GM23338 (cell line): ENCODE data around the gene ADGRB3. TPM values are rescaled to one million over a fixed set of nuclear protein-coding genes. Genes with fewer than 3 reads are reported as not detected.

ENCODE experiments used
- ATAC-seq: fragments of 200-7000 bp; cut with Tn5 transposase; 3 replicates; pipeline ENCODE4 v1.9.1; 2020
- DNase-seq: peaks from one replicate; pipeline ENCODE4 v3.0.0-alpha.2; 2015; ENCODE audit warnings: low spot score
- H2AFZ ChIP-seq: fragments of 200-600 bp; sonication (generic); 2 replicates; pipeline ENCODE4 v1.8.0; 2016; ENCODE audit warnings: antibody characterized with exemption, mild to moderate bottlenecking, moderate library complexity
- H3F3A ChIP-seq: fragments of 200-600 bp; sonication (generic); replicated peaks from 2 replicates; pipeline ENCODE4 v1.8.0; 2017; ENCODE audit warnings: antibody characterized with exemption, mixed run types, low read depth
- H3K27ac ChIP-seq: fragments of 200-600 bp; sonication (generic); 2 replicates; pipeline ENCODE4 v1.6.1; 2016; ENCODE audit warnings: low read depth
- H3K27me3 ChIP-seq: fragments of 200-600 bp; sonication (generic); 2 replicates; pipeline ENCODE4 v1.8.0; 2016; ENCODE audit warnings: mild to moderate bottlenecking, mixed run types, moderate library complexity; ENCODE audit not compliant: insufficient read depth
- H3K36me3 ChIP-seq: fragments of 200-600 bp; sonication (generic); 2 replicates; pipeline ENCODE4 v1.8.0; 2016; ENCODE audit warnings: mild to moderate bottlenecking; ENCODE audit not compliant: insufficient read depth
- H3K4me1 ChIP-seq: fragments of 200-600 bp; sonication (generic); 2 replicates; pipeline ENCODE4 v1.8.0; 2016; ENCODE audit warnings: mild to moderate bottlenecking, moderate library complexity; ENCODE audit not compliant: insufficient read depth
- H3K4me2 ChIP-seq: fragments of 200-600 bp; sonication (generic); 2 replicates; pipeline ENCODE4 v1.7.1; 2017; ENCODE audit warnings: mixed run types
- H3K4me3 ChIP-seq: fragments of 200-600 bp; sonication (generic); 2 replicates; pipeline ENCODE4 v1.6.1; 2016; ENCODE audit warnings: mixed run types
- H3K79me2 ChIP-seq: fragments of 200-600 bp; sonication (generic); replicated peaks from 2 replicates; pipeline ENCODE4 v1.8.0; 2017; ENCODE audit warnings: mild to moderate bottlenecking; ENCODE audit not compliant: insufficient read depth
- H3K9me2 ChIP-seq: fragments of 200-600 bp; sonication (generic); 2 replicates; pipeline ENCODE4 v1.8.0; 2017; ENCODE audit not compliant: insufficient read depth
- H4K20me1 ChIP-seq: fragments of 200-600 bp; sonication (generic); replicated peaks from 2 replicates; pipeline ENCODE4 v1.8.0; 2017; ENCODE audit warnings: mild to moderate bottlenecking; ENCODE audit not compliant: insufficient read depth
- H3K27ac Mint-ChIP-seq: 2 replicates; pipeline ENCODE4 v1.8.0; 2020; ENCODE audit warnings: inconsistent platforms, mild to moderate bottlenecking, moderate library complexity, mixed read lengths
- H3K27me3 Mint-ChIP-seq: 3 replicates; pipeline ENCODE4 v1.8.0; 2022; ENCODE audit warnings: low read depth, mild to moderate bottlenecking, moderate library complexity, mixed read lengths, inconsistent platforms; ENCODE audit not compliant: insufficient read depth, poor library complexity
- H3K36me3 Mint-ChIP-seq: 3 replicates; pipeline ENCODE4 v1.8.0; 2021; ENCODE audit warnings: low read depth, mild to moderate bottlenecking, inconsistent platforms, moderate library complexity, mixed read lengths
- H3K4me1 Mint-ChIP-seq: 3 replicates; pipeline ENCODE4 v1.8.0; 2020; ENCODE audit warnings: mild to moderate bottlenecking, inconsistent platforms, mixed read lengths
- H3K4me3 Mint-ChIP-seq: 3 replicates; pipeline ENCODE4 v1.8.0; 2021; ENCODE audit warnings: moderate library complexity, mild to moderate bottlenecking, inconsistent platforms, mixed read lengths
- H3K9me3 Mint-ChIP-seq: 3 replicates; pipeline ENCODE4 v1.8.0; 2020; ENCODE audit warnings: moderate library complexity, mild to moderate bottlenecking, inconsistent platforms, mixed read lengths
- CREB1 ChIP-seq: fragments of 250-450 bp; sonication (Bioruptor Pico); IDR thresholded peaks from 2 replicates; pipeline ENCODE4 v1.5.0; 2020; ENCODE audit warnings: low read depth, mild to moderate bottlenecking, moderate library complexity
- CTCF ChIP-seq, 2 experiments: fragments of 200-600 bp in 1 of 2; sonication (generic) in 1 of 2; conservative IDR thresholded peaks; 2 replicates each; pipeline versions ENCODE4 v1.5.1 to v1.6.1; 2016 to 2017; ENCODE audit warnings: antibody characterized with exemption in 2 of 2, low read depth in 2 of 2, mild to moderate bottlenecking in 2 of 2, moderate library complexity in 1 of 2
- ETS1 ChIP-seq: IDR thresholded peaks from 2 replicates; pipeline ENCODE4 v1.6.1; 2016; ENCODE audit warnings: antibody characterized with exemption
- EZH2 ChIP-seq: fragments of 200-600 bp; sonication (generic); IDR thresholded peaks from one replicate; pipeline ENCODE4 v1.8.0; 2017; ENCODE audit warnings: antibody characterized with exemption, mild to moderate bottlenecking, low read depth; ENCODE audit not compliant: unreplicated experiment
- EZH2phosphoT487 ChIP-seq: fragments of 200-600 bp; sonication (generic); IDR thresholded peaks from one replicate; pipeline ENCODE4 v1.8.1; 2018; ENCODE audit warnings: antibody characterized with exemption; ENCODE audit not compliant: unreplicated experiment
- JUNB ChIP-seq: IDR thresholded peaks from one replicate; pipeline ENCODE4 v1.6.1; 2016; ENCODE audit warnings: antibody characterized with exemption; ENCODE audit not compliant: unreplicated experiment
- NANOG ChIP-seq: IDR thresholded peaks from 2 replicates; pipeline ENCODE4 v1.6.1; 2016; ENCODE audit warnings: antibody characterized with exemption, borderline replicate concordance
- POLR2AphosphoS5 ChIP-seq: IDR thresholded peaks from 2 replicates; pipeline ENCODE4 v1.6.1; 2016; ENCODE audit warnings: antibody characterized with exemption, low read depth
- REST ChIP-seq: IDR thresholded peaks from one replicate; pipeline ENCODE4 v1.6.1; 2018; ENCODE audit warnings: antibody characterized with exemption; ENCODE audit not compliant: unreplicated experiment
- STAT1 ChIP-seq: IDR thresholded peaks from one replicate; pipeline ENCODE4 v1.6.1; 2016; ENCODE audit warnings: antibody characterized with exemption; ENCODE audit not compliant: unreplicated experiment
- ZNF114 ChIP-seq: fragments of 250-450 bp; sonication (Bioruptor Pico); IDR thresholded peaks from 2 replicates; pipeline ENCODE4 v1.5.0; 2020; ENCODE audit warnings: mild to moderate bottlenecking, moderate library complexity
- ZNF331 ChIP-seq: fragments of 250-450 bp; sonication (Bioruptor Pico); IDR thresholded peaks from 2 replicates; pipeline ENCODE4 v1.5.0; 2020; ENCODE audit warnings: low read depth, mild to moderate bottlenecking, moderate library complexity
- ZNF462 ChIP-seq: fragments of 250-450 bp; sonication (Bioruptor Pico); IDR thresholded peaks from 2 replicates; pipeline ENCODE4 v1.5.0; 2020; ENCODE audit warnings: mild to moderate bottlenecking, moderate library complexity
- polyA plus RNA-seq: library from polyadenylated mRNA; unstranded; fragments of >200 nt; fragmentation: Nextera tagmentation; extraction: Ambion mirVana; gene quantifications from 2 replicates; pipeline ENCODE4 v1.2.1, GENCODE V29; 2016
- total RNA-seq: library from RNA; depleted of rRNA; stranded (reverse); fragments of >200 nt; shearing (Covaris generic); gene quantifications from 2 replicates; pipeline ENCODE4 v1.2.3, GENCODE V29; 2014

ADGRB3 gene
- total and polyA plus RNA-seq, 2 experiments from 2014 or later, result 0.92 to 4.0 TPM

- DNase-seq (no peak), ATAC-seq (no peak)
- H3K9me2 ChIP-seq, result no peaks in the 10 kb centered on the region
- Mint-ChIP-seq H3K4me3 (no peak overlapping the region), H3K27ac (no peak overlapping the region), H3K9me3 (no peaks in the 10 kb centered on the region), H3K27me3 (peaks cover 2% of the 10 kb centered on the region), H3K4me1 (peaks cover 4% of the 10 kb centered on the region; the same call in 1 of the 3 replicates), H3K36me3 (no peaks in the 10 kb centered on the region)
- TF ChIP-seq STAT1 (no peak), NANOG (no peak), JUNB (no peak), ZNF331 (CRISPR knock-in tag) (no peak), ZNF114 (CRISPR knock-in tag) (no peak), CTCF (conservative IDR thresholded peaks at IDR 0.05; ENCODE audit: low read depth in 2 of 2) (no peak), POLR2AphosphoS5 (no peak), ZNF462 (CRISPR knock-in tag) (no peak), EZH2phosphoT487 (no peak), ETS1 (no peak), REST (no peak), EZH2 (no peak), CREB1 (CRISPR knock-in tag) (no peak)
- H4K20me1 ChIP-seq, result no peaks in the 10 kb centered on the region
- no peak overlapping the region for H3K27ac ChIP-seq
- no peak overlapping the region for H2AFZ ChIP-seq
- H3K79me2 ChIP-seq, result no peaks in the 10 kb centered on the region
- no peak overlapping the region for H3K4me3 ChIP-seq
- no peaks in the 10 kb centered on the region for H3K27me3 ChIP-seq
- H3K36me3 ChIP-seq, result no peaks in the 10 kb centered on the region
- H3K4me1 ChIP-seq, result no peaks in the 10 kb centered on the region
- H3F3A ChIP-seq, result no peaks in the 10 kb centered on the region
- H3K4me2 ChIP-seq, result no peak overlapping the region
Measured at GRCh38 chr6:69097948-69098347, 462.9 kb downstream of the ADGRB3 start.
